IMR-90 (cell line): ENCODE data around the gene DCC. TPM values are rescaled to one million over a fixed set of nuclear protein-coding genes. Genes with fewer than 3 reads are reported as not detected.

ENCODE experiments used
- ATAC-seq: fragments of 200-7000 bp; cut with Tn5 transposase; 2 replicates; pipeline ENCODE4 v1.9.1; 2020; ENCODE audit warnings: low read depth, mild to moderate bottlenecking, moderate library complexity
- BruUV-seq: library from RNA; stranded (reverse); fragments of 400-500 nt; replicated peaks from 2 replicates; lab custom pipeline; 2021; lab: Mats Ljungman, UMichigan
- CTCF ChIA-PET: fragments of 300-600 bp; formaldehyde crosslinking; extraction: SDS; loops from one replicate; lab custom pipeline; 2021; ENCODE audit warnings: antibody characterized with exemption; lab: Yijun Ruan, JAX
- POLR2A ChIA-PET: fragments of 300-600 bp; sonication (Branson Sonifier 250); formaldehyde crosslinking; loops from one replicate; lab custom pipeline; 2022; ENCODE audit warnings: antibody characterized with exemption; ENCODE audit not compliant: unreplicated experiment; lab: Charles Lee
- DNase-seq: peaks from one replicate; pipeline ENCODE4 v3.0.0; 2013
- H2AFZ ChIP-seq: replicated peaks from 2 replicates; pipeline ENCODE3; 2013; ENCODE audit warnings: low read length, mild to moderate bottlenecking; ENCODE audit not compliant: poor library complexity
- H2AK5ac ChIP-seq: 2 replicates; pipeline ENCODE4 v1.6.1; 2013; ENCODE audit warnings: low read depth, low read length, inconsistent platforms
- H2AK9ac ChIP-seq: replicated peaks from 2 replicates; pipeline ENCODE3; 2013; ENCODE audit warnings: mild to moderate bottlenecking, low read depth, low read length, moderate library complexity; ENCODE audit not compliant: poor library complexity
- H2BK120ac ChIP-seq: 2 replicates; pipeline ENCODE4 v1.6.1; 2013; ENCODE audit warnings: low read depth, low read length, inconsistent platforms
- H2BK15ac ChIP-seq: 3 replicates; pipeline ENCODE4 v1.6.1; 2013; ENCODE audit warnings: low read depth, low read length, inconsistent platforms
- H2BK20ac ChIP-seq: 2 replicates; pipeline ENCODE4 v1.6.1; 2013; ENCODE audit warnings: low read depth, mild to moderate bottlenecking, inconsistent platforms, low read length, moderate library complexity
- H2BK5ac ChIP-seq: 2 replicates; pipeline ENCODE4 v1.6.1; 2013; ENCODE audit warnings: mild to moderate bottlenecking, low read depth, low read length, inconsistent platforms; ENCODE audit not compliant: poor library complexity, severe bottlenecking
- H3K14ac ChIP-seq: replicated peaks from 2 replicates; pipeline ENCODE4 v1.6.1; 2013; ENCODE audit warnings: low read depth, low read length, inconsistent platforms
- H3K18ac ChIP-seq: 2 replicates; pipeline ENCODE4 v1.6.1; 2013; ENCODE audit warnings: low read depth, low read length, control low read depth
- H3K23ac ChIP-seq: 2 replicates; pipeline ENCODE4 v1.6.1; 2013; ENCODE audit warnings: low read depth, low read length, inconsistent platforms
- H3K27ac ChIP-seq: 2 replicates; pipeline ENCODE4 v1.5.1; 2013; ENCODE audit warnings: mild to moderate bottlenecking, control low read depth, low read length; ENCODE audit not compliant: insufficient read depth
- H3K27me3 ChIP-seq: 2 replicates; pipeline ENCODE4 v1.6.1; 2013; ENCODE audit warnings: low read length; ENCODE audit not compliant: control insufficient read depth, insufficient read depth
- H3K36me3 ChIP-seq: 2 replicates; pipeline ENCODE4 v1.6.1; 2013; ENCODE audit warnings: low read length, mixed read lengths; ENCODE audit not compliant: control insufficient read depth, insufficient read depth
- H3K4ac ChIP-seq: 2 replicates; pipeline ENCODE4 v1.6.1; 2013; ENCODE audit warnings: low read depth, low read length, inconsistent platforms
- H3K4me1 ChIP-seq: 2 replicates; pipeline ENCODE4 v1.6.1; 2013; ENCODE audit warnings: low read length, mixed read lengths; ENCODE audit not compliant: control insufficient read depth, insufficient read depth
- H3K4me2 ChIP-seq: 2 replicates; pipeline ENCODE4 v1.6.1; 2013; ENCODE audit warnings: low read depth, mild to moderate bottlenecking, control low read depth, low read length, moderate library complexity
- H3K4me3 ChIP-seq: 2 replicates; pipeline ENCODE4 v1.5.1; 2013; ENCODE audit warnings: low read depth, mild to moderate bottlenecking, control low read depth, low read length, moderate library complexity; ENCODE audit not compliant: insufficient read depth
- H3K56ac ChIP-seq: 2 replicates; pipeline ENCODE4 v1.6.1; 2013; ENCODE audit warnings: low read length, inconsistent platforms; ENCODE audit not compliant: insufficient read depth; ENCODE audit errors: extremely low read depth
- H3K79me1 ChIP-seq, 2 experiments: 2 replicates each; pipeline ENCODE4 v1.6.1; 2013; ENCODE audit warnings: low read length in 2 of 2, inconsistent platforms in 1 of 2, low read depth in 1 of 2
- H3K9ac ChIP-seq: 2 replicates; pipeline ENCODE4 v1.6.1; 2013; ENCODE audit warnings: low read depth, low read length, control low read depth
- H3K9me1 ChIP-seq: 2 replicates; pipeline ENCODE4 v1.6.1; 2013; ENCODE audit warnings: low read length, inconsistent platforms; ENCODE audit not compliant: insufficient read depth
- H3K9me3 ChIP-seq: 2 replicates; pipeline ENCODE4 v1.6.1; 2013; ENCODE audit warnings: low read length; ENCODE audit not compliant: control insufficient read depth, insufficient read depth
- H4K20me1 ChIP-seq: 2 replicates; pipeline ENCODE4 v1.6.1; 2013; ENCODE audit warnings: low read length, inconsistent platforms; ENCODE audit not compliant: insufficient read depth
- H4K5ac ChIP-seq: 2 replicates; pipeline ENCODE4 v1.6.1; 2013; ENCODE audit warnings: mild to moderate bottlenecking, low read depth, low read length, control low read depth
- H4K8ac ChIP-seq, 2 experiments: 2 replicates each; pipeline ENCODE4 v1.6.1; 2013; ENCODE audit warnings: low read depth in 2 of 2, low read length in 2 of 2, control low read depth in 1 of 2, inconsistent platforms in 1 of 2
- H4K91ac ChIP-seq: 2 replicates; pipeline ENCODE4 v1.6.1; 2013; ENCODE audit warnings: low read depth, low read length, inconsistent platforms; ENCODE audit not compliant: insufficient read depth
- BHLHE40 ChIP-seq: fragments of 150-350 bp; IDR thresholded peaks from 2 replicates; pipeline ENCODE4 v1.6.1; 2016; ENCODE audit warnings: mild to moderate bottlenecking, low read depth, low read length
- CEBPB ChIP-seq: IDR thresholded peaks from 2 replicates; pipeline ENCODE4 v1.6.1; 2012; ENCODE audit warnings: low read depth, low read length, improper control_type of control experiment
- CHD1 ChIP-seq: IDR thresholded peaks from 2 replicates; pipeline ENCODE4 v1.6.1; 2012; ENCODE audit warnings: low read depth, low read length, improper control_type of control experiment
- FOS ChIP-seq: fragments of 150-350 bp; IDR thresholded peaks from 2 replicates; pipeline ENCODE4 v1.6.1; 2016; ENCODE audit warnings: low read depth, low read length
- MAFK ChIP-seq: IDR thresholded peaks from 2 replicates; pipeline ENCODE4 v1.6.1; 2012; ENCODE audit warnings: low read depth, low read length, improper control_type of control experiment
- MXI1 ChIP-seq: IDR thresholded peaks from 2 replicates; pipeline ENCODE4 v1.6.1; 2012; ENCODE audit warnings: low read depth, mild to moderate bottlenecking, low read length, moderate library complexity, borderline replicate concordance
- POLR2A ChIP-seq: IDR thresholded peaks from 2 replicates; pipeline ENCODE4 v1.6.1; 2012; ENCODE audit warnings: mild to moderate bottlenecking, low read depth, low read length
- RAD21 ChIP-seq: IDR thresholded peaks from 2 replicates; pipeline ENCODE4 v1.6.1; 2012; ENCODE audit warnings: low read length, improper control_type of control experiment
- RCOR1 ChIP-seq: IDR thresholded peaks from 2 replicates; pipeline ENCODE4 v1.6.1; 2012; ENCODE audit warnings: mild to moderate bottlenecking, low read length, improper control_type of control experiment; ENCODE audit not compliant: insufficient replicate concordance
- RFX5 ChIP-seq: IDR thresholded peaks from 2 replicates; pipeline ENCODE4 v1.8.0; 2012; ENCODE audit warnings: low read depth, mild to moderate bottlenecking, low read length, moderate library complexity
- SMC3 ChIP-seq: fragments of 150-350 bp; IDR thresholded peaks from 2 replicates; pipeline ENCODE4 v1.6.1; 2016; ENCODE audit warnings: low read depth, mild to moderate bottlenecking, antibody characterized with exemption, low read length, moderate library complexity
- WGBS, 2 experiments: methylation state at CpG; one replicate each; pipeline versions ENCODE4 v1.1.5 to v1.1.7; 2013; ENCODE audit warnings: missing lambda C conversion rate in 2 of 2; ENCODE audit not compliant: insufficient read length in 1 of 2; ENCODE audit errors: extremely low coverage in 2 of 2; 5-methylcytosine and 5-hydroxymethylcytosine counted together
- dilution Hi-C: fragments of 300-500 bp; cut with HindIII; formaldehyde crosslinking; loops from one replicate; pipeline ENCODE4 v1.14.3; 2018; ENCODE audit warnings: low sequenced_read_pairs; ENCODE audit not compliant: unreplicated experiment
- in situ Hi-C: fragments of 300-500 bp; cut with MboI; formaldehyde crosslinking; loops from 3 replicates; pipeline ENCODE4 v1.14.3; 2019; ENCODE audit warnings: low sequenced_read_pairs, inconsistent platforms, mixed read lengths
- intact Hi-C: fragments of 100-400 bp; cut with micrococcal nuclease; formaldehyde crosslinking; loops from 2 replicates; pipeline ENCODE4 v1.10.0; 2022
- polyA plus RNA-seq, 3 experiments: library from polyadenylated mRNA; depleted of rRNA; stranded (reverse); fragments of >200 nt; gene quantifications; 2 replicates each; pipeline ENCODE4 v1.2.3, GENCODE V29; 2012; ENCODE audit warnings: low replicate concordance in 1 of 3
- total RNA-seq: library from RNA; depleted of rRNA; stranded (reverse); fragments of >200 nt; gene quantifications from 2 replicates; pipeline ENCODE4 v1.2.3, GENCODE V29; 2012
- TF ChIP-seq, protein P1 (sequence below): fragments of 150-350 bp; IDR thresholded peaks from 2 replicates; pipeline ENCODE4 v1.6.1; 2017; ENCODE audit warnings: mild to moderate bottlenecking, antibody characterized with exemption, low read length, low read depth
- TF ChIP-seq, protein P2 (sequence below): fragments of 150-350 bp; IDR thresholded peaks from 2 replicates; pipeline ENCODE4 v1.6.1; 2016; ENCODE audit warnings: low read depth, mild to moderate bottlenecking, low read length, moderate library complexity, borderline replicate concordance
- TF ChIP-seq, protein P3 (sequence below): conservative IDR thresholded peaks from 2 replicates; pipeline ENCODE4 v1.5.1; 2012; ENCODE audit warnings: mild to moderate bottlenecking, low read depth, low read length, improper control_type of control experiment

DCC gene
- total and polyA plus RNA-seq, 2 of the 4 experiments (the other 2 are of a cell fraction): 0.31 to 0.54 TPM

DNA sequence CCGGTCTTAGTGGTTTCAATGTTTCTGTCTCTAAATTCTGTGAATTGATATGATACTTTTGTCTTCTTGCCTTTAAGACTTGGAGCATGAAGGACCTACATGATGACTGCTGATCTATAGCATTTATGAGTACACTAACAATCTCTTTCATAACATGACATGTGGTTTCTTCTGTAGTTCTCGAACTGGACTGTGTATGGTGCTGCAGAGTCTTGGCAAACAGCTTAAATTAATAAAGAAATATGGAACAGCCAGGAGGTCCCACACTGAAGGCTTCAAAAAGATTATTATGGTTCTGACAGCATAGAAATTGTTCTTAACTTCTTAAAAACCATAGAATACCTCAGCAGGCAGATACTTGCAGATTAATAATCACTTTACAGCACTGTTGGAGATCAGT is 145.0 kb downstream of the DCC start:
- H2AK9ac ChIP-seq: no peak overlapping the region
- TF ChIP-seq RAD21 (no peak), FOS (no peak), CEBPB (no peak), POLR2A (no peak), RCOR1 (no peak), MAFK (no peak), BHLHE40 (no peak), CHD1 (no peak), SMC3 (no peak), RFX5 (no peak), MXI1 (no peak)
- TF ChIP-seq, protein P1, sequence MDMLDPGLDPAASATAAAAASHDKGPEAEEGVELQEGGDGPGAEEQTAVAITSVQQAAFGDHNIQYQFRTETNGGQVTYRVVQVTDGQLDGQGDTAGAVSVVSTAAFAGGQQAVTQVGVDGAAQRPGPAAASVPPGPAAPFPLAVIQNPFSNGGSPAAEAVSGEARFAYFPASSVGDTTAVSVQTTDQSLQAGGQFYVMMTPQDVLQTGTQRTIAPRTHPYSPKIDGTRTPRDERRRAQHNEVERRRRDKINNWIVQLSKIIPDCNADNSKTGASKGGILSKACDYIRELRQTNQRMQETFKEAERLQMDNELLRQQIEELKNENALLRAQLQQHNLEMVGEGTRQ: no peak
- TF ChIP-seq, protein P2, sequence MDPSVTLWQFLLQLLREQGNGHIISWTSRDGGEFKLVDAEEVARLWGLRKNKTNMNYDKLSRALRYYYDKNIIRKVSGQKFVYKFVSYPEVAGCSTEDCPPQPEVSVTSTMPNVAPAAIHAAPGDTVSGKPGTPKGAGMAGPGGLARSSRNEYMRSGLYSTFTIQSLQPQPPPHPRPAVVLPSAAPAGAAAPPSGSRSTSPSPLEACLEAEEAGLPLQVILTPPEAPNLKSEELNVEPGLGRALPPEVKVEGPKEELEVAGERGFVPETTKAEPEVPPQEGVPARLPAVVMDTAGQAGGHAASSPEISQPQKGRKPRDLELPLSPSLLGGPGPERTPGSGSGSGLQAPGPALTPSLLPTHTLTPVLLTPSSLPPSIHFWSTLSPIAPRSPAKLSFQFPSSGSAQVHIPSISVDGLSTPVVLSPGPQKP: no peak
- TF ChIP-seq, protein P3, sequence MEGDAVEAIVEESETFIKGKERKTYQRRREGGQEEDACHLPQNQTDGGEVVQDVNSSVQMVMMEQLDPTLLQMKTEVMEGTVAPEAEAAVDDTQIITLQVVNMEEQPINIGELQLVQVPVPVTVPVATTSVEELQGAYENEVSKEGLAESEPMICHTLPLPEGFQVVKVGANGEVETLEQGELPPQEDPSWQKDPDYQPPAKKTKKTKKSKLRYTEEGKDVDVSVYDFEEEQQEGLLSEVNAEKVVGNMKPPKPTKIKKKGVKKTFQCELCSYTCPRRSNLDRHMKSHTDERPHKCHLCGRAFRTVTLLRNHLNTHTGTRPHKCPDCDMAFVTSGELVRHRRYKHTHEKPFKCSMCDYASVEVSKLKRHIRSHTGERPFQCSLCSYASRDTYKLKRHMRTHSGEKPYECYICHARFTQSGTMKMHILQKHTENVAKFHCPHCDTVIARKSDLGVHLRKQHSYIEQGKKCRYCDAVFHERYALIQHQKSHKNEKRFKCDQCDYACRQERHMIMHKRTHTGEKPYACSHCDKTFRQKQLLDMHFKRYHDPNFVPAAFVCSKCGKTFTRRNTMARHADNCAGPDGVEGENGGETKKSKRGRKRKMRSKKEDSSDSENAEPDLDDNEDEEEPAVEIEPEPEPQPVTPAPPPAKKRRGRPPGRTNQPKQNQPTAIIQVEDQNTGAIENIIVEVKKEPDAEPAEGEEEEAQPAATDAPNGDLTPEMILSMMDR: no peak
- no peaks in the 10 kb centered on the region for H3K4me1 ChIP-seq
- no peaks in the 10 kb centered on the region for H3K79me1 ChIP-seq
- H2AK5ac ChIP-seq: no peak overlapping the region
- no peak overlapping the region for H3K56ac ChIP-seq
- no peak overlapping the region for H3K27ac ChIP-seq
- no peak overlapping the region for H2BK20ac ChIP-seq
- no peaks in the 10 kb centered on the region for H3K27me3 ChIP-seq
- no peak overlapping the region for H4K5ac ChIP-seq
- H3K4me2 ChIP-seq: no peak overlapping the region
- H2AFZ ChIP-seq: no peak overlapping the region
- H3K4me3 ChIP-seq: no peak overlapping the region
- no peak overlapping the region for H3K18ac ChIP-seq
- H3K23ac ChIP-seq: no peak overlapping the region
- dilution Hi-C loops: no loop called here
- no peak overlapping the region for H2BK120ac ChIP-seq
- ATAC-seq (no peak), DNase-seq (no peak)
- no peaks in the 10 kb centered on the region for H3K9me1 ChIP-seq
- H3K36me3 ChIP-seq: no peaks in the 10 kb centered on the region
- H3K9me3 ChIP-seq: peaks cover 2% of the 10 kb centered on the region; the same call in 1 of the 2 replicates
- no peak overlapping the region for H3K14ac ChIP-seq
- no peak overlapping the region for H4K91ac ChIP-seq
- no peak overlapping the region for H3K4ac ChIP-seq
- no TSS peak for BruUV-seq
- in situ Hi-C loops: no loop called here
- intact Hi-C loops: no loop called here
- ChIA-PET CTCF (interaction anchor here (0.5 kb wide), 1 partner anchor 1614 kb away, joined by 3 read pairs; no protein-coding TSS in a partner anchor), POLR2A (no interaction called here)
- H3K9ac ChIP-seq: no peak overlapping the region
- WGBS, 2 experiments: no CpG with 5 or more reads among the region's 2 CpGs
- no peak overlapping the region for H2BK15ac ChIP-seq
- no peak overlapping the region for H4K8ac ChIP-seq
- H2BK5ac ChIP-seq: no peak overlapping the region
- H4K20me1 ChIP-seq: no peaks in the 10 kb centered on the region
